CD8-positive, alpha-beta memory T cell (primary cell): Measurements from ENCODE around the gene CSF1R. TPM values are rescaled to one million over a fixed set of nuclear protein-coding genes. Genes with fewer than 3 reads are reported as not detected.
A peak's percentile ranks its signal among the peaks of the same experiment; 100 is the strongest.
"Not testable (repeated sequence)": the region's sequence is repeated elsewhere in the genome, so short reads cannot be mapped to it uniquely, and the experiment has no call there.

ENCODE experiments used
- CTCF ChIA-PET: fragments of 350-600 bp; sonication (Branson Sonifier 250); formaldehyde crosslinking; loops from one replicate; lab custom pipeline; 2021; ENCODE audit warnings: antibody characterized with exemption; lab: Charles Lee
- POLR2A ChIA-PET: fragments of 350-600 bp; sonication (Branson Sonifier 250); formaldehyde crosslinking; loops from one replicate; lab custom pipeline; 2021; ENCODE audit warnings: antibody characterized with exemption; lab: Charles Lee
- DNase-seq, 5 donors: peaks; one replicate each; pipeline versions ENCODE4 v3.0.0 to v3.0.0-alpha.2; 2020 to 2022; ENCODE audit warnings: mixed read lengths in 1 of 5
- H3K27ac ChIP-seq: one replicate; pipeline ENCODE4 v1.7.0; 2013; ENCODE audit warnings: low read depth, mild to moderate bottlenecking, low read length, moderate library complexity
- H3K27me3 ChIP-seq: 2 replicates; pipeline ENCODE4 v1.7.0; 2013; ENCODE audit warnings: low read length, mild to moderate bottlenecking; ENCODE audit not compliant: insufficient read depth, poor library complexity, severe bottlenecking
- H3K36me3 ChIP-seq: 2 replicates; pipeline ENCODE4 v1.7.0; 2013; ENCODE audit warnings: mild to moderate bottlenecking, low read length, moderate library complexity; ENCODE audit not compliant: insufficient read depth
- H3K4me1 ChIP-seq: 2 replicates; pipeline ENCODE4 v1.7.0; 2013; ENCODE audit warnings: mild to moderate bottlenecking, low read length, moderate library complexity; ENCODE audit not compliant: insufficient read depth
- H3K4me3 ChIP-seq: 2 replicates; pipeline ENCODE4 v1.7.0; 2013; ENCODE audit warnings: mild to moderate bottlenecking, low read length
- H3K9me3 ChIP-seq: 2 replicates; pipeline ENCODE4 v1.7.0; 2013; ENCODE audit warnings: mild to moderate bottlenecking, low read length
- H3K27ac Mint-ChIP-seq, 8 donors: one replicate each; pipeline ENCODE4 v1.8.0; 2020 to 2021; ENCODE audit warnings: mixed read lengths in 8 of 8, mild to moderate bottlenecking in 6 of 8, inconsistent platforms in 3 of 8, moderate library complexity in 3 of 8
- H3K27me3 Mint-ChIP-seq, 2 donors: one replicate each; pipeline ENCODE4 v1.8.0; 2020 to 2021; ENCODE audit warnings: mixed read lengths in 2 of 2, mild to moderate bottlenecking in 1 of 2, moderate library complexity in 1 of 2
- H3K36me3 Mint-ChIP-seq, 3 donors: one replicate each; pipeline ENCODE4 v1.8.0; 2020 to 2021; ENCODE audit warnings: mixed read lengths in 3 of 3, inconsistent platforms in 1 of 3, mild to moderate bottlenecking in 1 of 3
- H3K4me1 Mint-ChIP-seq, 3 donors: one replicate each; pipeline ENCODE4 v1.8.0; 2020 to 2021; ENCODE audit warnings: mixed read lengths in 3 of 3, inconsistent platforms in 1 of 3, mild to moderate bottlenecking in 1 of 3
- H3K4me3 Mint-ChIP-seq, 7 donors: one replicate each; pipeline ENCODE4 v1.8.0; 2020 to 2021; ENCODE audit warnings: mixed read lengths in 7 of 7, mild to moderate bottlenecking in 6 of 7, moderate library complexity in 4 of 7, inconsistent platforms in 2 of 7
- H3K9me3 Mint-ChIP-seq, 5 donors: one replicate each; pipeline ENCODE4 v1.8.0; 2020 to 2022; ENCODE audit warnings: mixed read lengths in 5 of 5, mild to moderate bottlenecking in 3 of 5, moderate library complexity in 2 of 5, inconsistent platforms in 1 of 5
- polyA plus RNA-seq: library from polyadenylated mRNA; unstranded; fragments of 300-500 nt; fragmentation: Illumina TruSeq; gene quantifications from one replicate; pipeline ENCODE4 v1.2.3, GENCODE V29; 2021
- total RNA-seq, 2 experiments: library from RNA; stranded (reverse); gene quantifications; one replicate each; pipeline ENCODE4 v1.2.3, GENCODE V29; 2021

The CSF1R gene
- total and polyA plus RNA-seq, 3 experiments from 2014 or later = 0.59 to 2.7 (median 1.7) TPM

- CTCF ChIA-PET = interaction anchor here (1.3 kb wide), 1 partner anchor 17 kb away, joined by 4 read pairs; the partner anchor contains the start of gene CSF1R
- no peaks in the 10 kb centered on the region for H3K9me3 Mint-ChIP-seq
These were observed 17.6 kb upstream of the CSF1R start for GRCh38 chr5:150103678-150104549.

DNA sequence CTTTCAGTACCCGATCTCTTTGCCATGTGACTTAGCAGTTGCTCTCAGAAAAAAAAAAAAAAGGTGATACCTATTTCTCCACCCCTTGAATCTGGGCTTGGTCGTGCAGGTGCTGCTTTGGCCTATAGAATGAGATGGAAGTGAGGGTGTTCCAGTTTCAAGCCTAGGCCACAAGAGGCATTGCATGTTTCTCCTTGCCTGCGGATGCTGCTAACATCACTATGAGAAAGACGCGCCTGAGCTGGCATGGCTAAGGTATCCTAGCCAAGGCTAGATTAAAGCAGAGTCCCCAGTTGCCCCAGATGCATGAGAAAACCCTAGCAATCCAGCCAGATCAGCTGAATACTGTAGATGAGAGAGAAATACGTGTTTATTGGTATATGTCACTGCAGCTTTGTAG is 14.7 kb upstream of the CSF1R start:
- Histone ChIP-seq H3K9me3 (no peaks in the 10 kb centered on the region), H3K36me3 (no peaks in the 10 kb centered on the region), H3K4me1 (no peaks in the 10 kb centered on the region), H3K4me3 (no peak overlapping the region), H3K27me3 (no peaks in the 10 kb centered on the region), H3K27ac (no peak overlapping the region)
- Mint-ChIP-seq H3K36me3 (no peaks in the 10 kb centered on the region), H3K4me1 (no peaks in the 10 kb centered on the region), H3K27me3 (peaks cover 0 to 2% of the 10 kb centered on the region in 2 donors), H3K4me3 (no peak overlapping the region), H3K9me3 (no peaks in the 10 kb centered on the region), H3K27ac (no peak overlapping the region)
- POLR2A ChIA-PET = no interaction called here
- DNase-seq = no peak
- CTCF ChIA-PET = no interaction called here

More at GRCh38 chr5:150103678-150104549, 17.6 kb upstream of the CSF1R start:
- Histone ChIP-seq H3K9me3 (no peaks in the 10 kb centered on the region), H3K27ac (no peak overlapping the region), H3K27me3 (no peaks in the 10 kb centered on the region), H3K4me1 (no peaks in the 10 kb centered on the region), H3K4me3 (no peak overlapping the region), H3K36me3 (no peaks in the 10 kb centered on the region)
- DNase-seq = no peak
- peak overlapping the region in 1 of 8 donors; percentile 42 for H3K27ac Mint-ChIP-seq
- POLR2A ChIA-PET = no interaction called here
- no peaks in the 10 kb centered on the region for H3K4me1 Mint-ChIP-seq
- no peaks in the 10 kb centered on the region for H3K36me3 Mint-ChIP-seq
- H3K4me3 Mint-ChIP-seq = no peak overlapping the region
- peaks cover 8% of the 10 kb centered on the region in 2 donors for H3K27me3 Mint-ChIP-seq

- Mint-ChIP-seq H3K9me3 (no peaks in the 10 kb centered on the region), H3K27me3 (peaks cover 0 to 20% of the 10 kb centered on the region in 2 donors), H3K4me1 (no peaks in the 10 kb centered on the region), H3K36me3 (no peaks in the 10 kb centered on the region), H3K27ac (peak overlapping the region in 1 of 8 donors; percentile 20), H3K4me3 (no peak overlapping the region)
- ChIA-PET POLR2A (no interaction called here), CTCF (no interaction called here)
- H3K9me3 ChIP-seq = no peaks in the 10 kb centered on the region
- H3K4me1 ChIP-seq = no peaks in the 10 kb centered on the region
- H3K4me3 ChIP-seq = no peak overlapping the region
- no peaks in the 10 kb centered on the region for H3K27me3 ChIP-seq
- DNase-seq = no peak
- H3K36me3 ChIP-seq = no peaks in the 10 kb centered on the region
- H3K27ac ChIP-seq = no peak overlapping the region
These were observed 10.8 kb upstream of the CSF1R start for GRCh38 chr5:150097152-150097551.

- ChIA-PET POLR2A (no interaction called here), CTCF (no interaction called here)
- Histone ChIP-seq H3K4me3 (no peak overlapping the region), H3K27ac (no peak overlapping the region), H3K36me3 (no peaks in the 10 kb centered on the region), H3K9me3 (no peaks in the 10 kb centered on the region), H3K27me3 (no peaks in the 10 kb centered on the region), H3K4me1 (no peaks in the 10 kb centered on the region)
- peaks cover 0 to 1% (median 0%) of the 10 kb centered on the region in 3 donors for H3K36me3 Mint-ChIP-seq
- H3K9me3 Mint-ChIP-seq = no peaks in the 10 kb centered on the region
- no peak overlapping the region for H3K4me3 Mint-ChIP-seq
- H3K27ac Mint-ChIP-seq = no peak overlapping the region
- DNase-seq = no peak
- H3K4me1 Mint-ChIP-seq = no peaks in the 10 kb centered on the region
- H3K27me3 Mint-ChIP-seq = peaks cover 2 to 51% of the 10 kb centered on the region in 2 donors
These were observed 5.9 kb upstream of the CSF1R start for GRCh38 chr5:150092159-150092787.

DNA sequence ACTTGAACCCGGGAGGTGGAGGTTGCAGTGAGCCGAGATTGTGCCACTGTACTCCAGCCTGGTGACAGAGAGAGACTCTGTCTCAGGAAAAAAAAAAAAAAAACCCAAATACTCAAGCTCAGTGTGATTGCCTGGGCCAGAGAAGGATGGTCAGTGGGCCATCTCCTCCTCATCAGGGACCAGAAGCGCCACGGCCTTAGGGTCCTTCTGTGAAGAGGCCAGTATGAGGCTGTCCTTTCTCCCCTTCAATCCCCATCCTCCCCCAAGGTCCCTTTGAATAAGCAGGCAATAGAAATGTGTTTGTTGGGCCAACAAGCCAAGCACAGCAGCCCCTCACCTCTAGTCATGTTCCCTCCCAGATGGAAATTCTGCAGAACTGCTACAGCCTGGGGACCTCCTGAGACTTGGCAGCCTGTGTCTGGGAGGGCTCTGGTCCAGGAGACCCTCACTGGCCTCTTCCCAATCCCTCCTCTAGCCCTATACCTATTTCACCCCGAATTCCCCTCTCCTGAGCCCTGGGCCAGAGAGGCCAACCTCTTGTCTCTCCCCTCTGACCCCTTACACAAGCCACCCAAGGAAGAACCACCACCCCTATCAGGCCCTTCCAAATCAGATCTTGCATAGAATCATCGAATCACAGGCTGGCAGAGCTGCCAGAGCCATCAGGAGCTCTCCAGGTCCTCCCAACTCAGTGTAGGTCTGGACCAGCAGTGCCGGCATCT is 1.0 kb downstream of the CSF1R start:
- Mint-ChIP-seq H3K36me3 (peaks cover 0 to 1% (median 0%) of the 10 kb centered on the region in 3 donors), H3K27me3 (peaks cover 35 to 66% of the 10 kb centered on the region in 2 donors), H3K4me1 (peaks cover 0 to 4% (median 0%) of the 10 kb centered on the region in 3 donors), H3K27ac (no peak overlapping the region), H3K4me3 (no peak overlapping the region), H3K9me3 (peaks cover 0 to 2% (median 0%) of the 10 kb centered on the region in 5 donors)
- ChIA-PET CTCF (interaction anchor here (0.8 to 1.6 kb wide), 2 partner anchors 11 to 19 kb away, joined by 3 to 4 read pairs; no protein-coding TSS in a partner anchor), POLR2A (no interaction called here)
- Histone ChIP-seq H3K4me3 (no peak overlapping the region), H3K9me3 (no peaks in the 10 kb centered on the region), H3K27me3 (peaks cover 12% of the 10 kb centered on the region), H3K4me1 (no peaks in the 10 kb centered on the region), H3K36me3 (no peaks in the 10 kb centered on the region), H3K27ac (no peak overlapping the region)
- DNase-seq = no peak

- Mint-ChIP-seq H3K27ac (peak overlapping the region in 1 of 8 donors; percentile 43), H3K27me3 (peaks cover 36 to 64% of the 10 kb centered on the region in 2 donors)
- H3K36me3 Mint-ChIP-seq, POLR2A ChIA-PET, H3K36me3 ChIP-seq, DNase-seq, H3K4me1 Mint-ChIP-seq, H3K4me3 ChIP-seq, H3K9me3 Mint-ChIP-seq, H3K4me1 ChIP-seq, H3K27ac ChIP-seq, H3K4me3 Mint-ChIP-seq, H3K9me3 ChIP-seq: not testable (repeated sequence)
- CTCF ChIA-PET = interaction anchor here (0.8 kb wide), 1 partner anchor 11 kb away, joined by 3 read pairs; no protein-coding TSS in a partner anchor
- H3K27me3 ChIP-seq = peaks cover 12% of the 10 kb centered on the region
These were observed 1.6 kb downstream of the CSF1R start for GRCh38 chr5:150084754-150085153.

GRCh38 chr5:150082889-150083288 is 3.5 kb downstream of the CSF1R start:
- ChIA-PET POLR2A (no interaction called here), CTCF (no interaction called here)
- H3K4me3 Mint-ChIP-seq = no peak overlapping the region
- H3K36me3 Mint-ChIP-seq = no peaks in the 10 kb centered on the region
- H3K27ac ChIP-seq = no peak overlapping the region
- H3K9me3 Mint-ChIP-seq = peaks cover 0 to 2% (median 0%) of the 10 kb centered on the region in 5 donors
- no peak overlapping the region for H3K4me3 ChIP-seq
- DNase-seq = no peak
- no peaks in the 10 kb centered on the region for H3K36me3 ChIP-seq
- H3K27ac Mint-ChIP-seq = no peak overlapping the region
- H3K27me3 Mint-ChIP-seq = peaks cover 40 to 66% of the 10 kb centered on the region in 2 donors
- H3K9me3 ChIP-seq = no peaks in the 10 kb centered on the region
- H3K27me3 ChIP-seq = peaks cover 12% of the 10 kb centered on the region
- no peaks in the 10 kb centered on the region for H3K4me1 ChIP-seq
- H3K4me1 Mint-ChIP-seq = peaks cover 0 to 4% (median 0%) of the 10 kb centered on the region in 3 donors
